Small intestine (tissue), 7 donors: ENCODE data around the gene CAMK2D. TPM values are rescaled to one million over a fixed set of nuclear protein-coding genes. Genes with fewer than 3 reads are reported as not detected.
"Not testable (repeated sequence)": the region's sequence is repeated elsewhere in the genome, so short reads cannot be mapped to it uniquely, and the experiment has no call there.

Source experiments
- DNase-seq, 2 donors: peaks; one replicate each; pipeline versions ENCODE4 v3.0.0 to v3.0.0-alpha.2; 2013
- FAIRE-seq: peaks from 2 replicates; lab custom pipeline; 2012; peaks lifted over from hg19 to GRCh38; lab: Jason Lieb, UNC
- H3K27ac ChIP-seq, 3 donors: one replicate each; pipeline ENCODE4 v1.5.1; 2013; ENCODE audit warnings: low read length in 2 of 3, mild to moderate bottlenecking in 2 of 3, control low read depth in 1 of 3, inconsistent platforms in 1 of 3, low read depth in 1 of 3, moderate library complexity in 1 of 3
- H3K27me3 ChIP-seq, 3 donors: one replicate each; pipeline ENCODE4 v1.6.1; 2013; ENCODE audit warnings: low read length in 3 of 3, inconsistent platforms in 1 of 3; ENCODE audit not compliant: control insufficient read depth in 3 of 3, insufficient read depth in 3 of 3
- H3K36me3 ChIP-seq, 3 donors: one replicate each; pipeline ENCODE4 v1.6.1; 2013; ENCODE audit warnings: low read length in 3 of 3, inconsistent platforms in 1 of 3, low read depth in 1 of 3, mild to moderate bottlenecking in 1 of 3, moderate library complexity in 1 of 3; ENCODE audit not compliant: control insufficient read depth in 3 of 3, insufficient read depth in 2 of 3
- H3K4me1 ChIP-seq, 3 donors: one replicate each; pipeline ENCODE4 v1.6.1; 2013; ENCODE audit warnings: low read length in 2 of 3, inconsistent platforms in 1 of 3, low read depth in 1 of 3, mild to moderate bottlenecking in 1 of 3, moderate library complexity in 1 of 3; ENCODE audit not compliant: control insufficient read depth in 3 of 3, insufficient read depth in 2 of 3
- H3K4me3 ChIP-seq, 3 donors: one replicate each; pipeline ENCODE4 v1.5.1; 2013; ENCODE audit warnings: low read length in 3 of 3, control low read depth in 1 of 3, inconsistent platforms in 1 of 3, low read depth in 1 of 3, mild to moderate bottlenecking in 1 of 3, moderate library complexity in 1 of 3
- H3K9me3 ChIP-seq, 2 donors: one replicate each; pipeline ENCODE4 v1.6.1; 2013; ENCODE audit warnings: low read depth in 1 of 2, low read length in 1 of 2; ENCODE audit not compliant: control insufficient read depth in 2 of 2, insufficient read depth in 1 of 2
- WGBS, 3 donors: extraction: QIAGEN DNeasy Blood & Tissue Kit; methylation state at CpG; one replicate each; pipeline ENCODE4 v1.1.7; 2013; 5-methylcytosine and 5-hydroxymethylcytosine counted together
- polyA plus RNA-seq, 4 donors: library from polyadenylated mRNA; stranded (reverse) in 3 of 4; unstranded in 1 of 4; fragments of 200-250 nt in 3 of 4; fragments of 120-200 nt in 1 of 4; gene quantifications; one replicate each; pipeline versions ENCODE4 v1.2.1 to v1.2.3, GENCODE V29; 2013
- donor health status: healthy with polysubstance abuse.
- donor health status: control.
- donor health status: control.
- donor health status: Bipolar disorder and iron deficiency.
- donor health status: healthy.

CAMK2D gene
- polyA plus RNA-seq, 4 donors = 21.1 to 81.1 (median 24.0) TPM

GRCh38 chr4:113687067-113687718 lies 74.3 kb downstream of the CAMK2D start:
- FAIRE-seq = peak; percentile 23
- WGBS, 3 donors = 63 to 74% (median 68%) methylated on average over 4 of the region's 4 CpGs

GRCh38 chr4:113685157-113685556 lies 76.4 kb downstream of the CAMK2D start:
- not testable (repeated sequence) for H3K9me3 ChIP-seq, H3K27me3 ChIP-seq, FAIRE-seq, DNase-seq, H3K36me3 ChIP-seq, H3K4me3 ChIP-seq
- Histone ChIP-seq H3K4me1 (peaks cover 5 to 36% (median 5%) of the 10 kb centered on the region in 3 donors), H3K27ac (peak overlapping the region in 2 of 3 donors; percentile 56 to 72)
- WGBS, 3 donors = 98 to 100% (median 99%) methylated on average over 4 of the region's 4 CpGs

More at GRCh38 chr4:113687067-113687718, 74.3 kb downstream of the CAMK2D start:
- Histone ChIP-seq H3K27ac (peak overlapping the region in 1 of 3 donors; percentile 23), H3K4me3 (no peak overlapping the region), H3K36me3 (peaks cover 0 to 3% (median 0%) of the 10 kb centered on the region in 3 donors), H3K4me1 (peaks cover 5 to 33% (median 5%) of the 10 kb centered on the region in 3 donors), H3K27me3 (no peaks in the 10 kb centered on the region), H3K9me3 (no peaks in the 10 kb centered on the region)
- DNase-seq = peak; percentile 44 to 55

- peak; percentile 69 to 74 for DNase-seq
- H3K27ac ChIP-seq = peak overlapping the region in 2 of 3 donors; percentile 56 to 72
- peaks cover 0 to 3% of the 10 kb centered on the region in 2 donors for H3K9me3 ChIP-seq
- no peaks in the 10 kb centered on the region for H3K27me3 ChIP-seq
- H3K4me3 ChIP-seq = no peak overlapping the region
- peaks cover 0 to 3% (median 0%) of the 10 kb centered on the region in 3 donors for H3K36me3 ChIP-seq
- 49 to 84% (median 57%) methylated on average over 2 of the region's 2 CpGs for WGBS, 3 donors
- peaks cover 5 to 36% (median 5%) of the 10 kb centered on the region in 3 donors for H3K4me1 ChIP-seq
- FAIRE-seq = no peak
Observed at GRCh38 chr4:113684534-113685091, 76.9 kb downstream of the CAMK2D start.

- Histone ChIP-seq H3K27me3 (no peaks in the 10 kb centered on the region), H3K4me1 (peaks cover 5 to 36% (median 5%) of the 10 kb centered on the region in 3 donors), H3K27ac (peak overlapping the region in 1 of 3 donors; percentile 71), H3K4me3 (no peak overlapping the region), H3K9me3 (peaks cover 0 to 3% of the 10 kb centered on the region in 2 donors), H3K36me3 (no peaks in the 10 kb centered on the region)
- 67 to 81% (median 72%) methylated on average over 4 of the region's 4 CpGs for WGBS, 3 donors
- FAIRE-seq (no peak), DNase-seq (peak; percentile 53)
Observed at GRCh38 chr4:113682730-113683537, 78.6 kb downstream of the CAMK2D start.

- H3K27ac ChIP-seq = no peak overlapping the region
- H3K4me1 ChIP-seq = peaks cover 0 to 10% (median 2%) of the 10 kb centered on the region in 3 donors
- no peak for FAIRE-seq
- H3K36me3 ChIP-seq = no peaks in the 10 kb centered on the region
- peaks cover 0 to 3% of the 10 kb centered on the region in 2 donors for H3K9me3 ChIP-seq
- H3K27me3 ChIP-seq = no peaks in the 10 kb centered on the region
- H3K4me3 ChIP-seq = no peak overlapping the region
- no peak for DNase-seq
Observed at GRCh38 chr4:113678641-113679040, 82.9 kb downstream of the CAMK2D start.

- peaks cover 0 to 3% (median 2%) of the 10 kb centered on the region in 3 donors for H3K4me1 ChIP-seq
- peak in 1 of 2 donors; percentile 34 for DNase-seq
- peaks cover 0 to 3% of the 10 kb centered on the region in 2 donors for H3K9me3 ChIP-seq
- H3K27me3 ChIP-seq = no peaks in the 10 kb centered on the region
- H3K4me3 ChIP-seq = no peak overlapping the region
- H3K36me3 ChIP-seq = peaks cover 0 to 5% (median 0%) of the 10 kb centered on the region in 3 donors
- H3K27ac ChIP-seq = no peak overlapping the region
- 40 to 49% (median 48%) methylated on average over 4 of the region's 4 CpGs for WGBS, 3 donors
- FAIRE-seq = no peak
Observed at GRCh38 chr4:113677325-113677724, 84.2 kb downstream of the CAMK2D start.

GRCh38 chr4:113675731-113676697 lies 85.5 kb downstream of the CAMK2D start:
- DNase-seq (no peak), FAIRE-seq (no peak)
- Histone ChIP-seq H3K4me1 (peaks cover 0 to 2% (median 0%) of the 10 kb centered on the region in 3 donors), H3K4me3 (no peak overlapping the region), H3K36me3 (peaks cover 0 to 5% (median 0%) of the 10 kb centered on the region in 3 donors), H3K9me3 (no peaks in the 10 kb centered on the region), H3K27me3 (no peaks in the 10 kb centered on the region), H3K27ac (no peak overlapping the region)
- whole genome bisulfite sequencing, 3 donors = 86 to 100% (median 91%) methylated on average over 2 of the region's 2 CpGs
